Central memory CD8-positive, alpha-beta T cell (primary cell): ENCODE results near the gene SMAD2.
"Not testable (repeated sequence)": the region's sequence is repeated elsewhere in the genome, so short reads cannot be mapped to it uniquely, and the experiment has no call there.

Experiments
- ATAC-seq: fragments of 150-1000 bp; cut with Tn5 transposase; replicated peaks from 2 replicates; pipeline ENCODE4 v1.10.0; 2022; ENCODE audit warnings: mild to moderate bottlenecking, moderate FRiP score, moderate number of reproducible peaks; ENCODE audit not compliant: poor library complexity, severe bottlenecking; ENCODE audit errors: extremely low read depth
- DNase-seq, 2 donors: peaks; one replicate each; pipeline ENCODE4 v3.0.0; 2021; ENCODE audit warnings: low spot score in 2 of 2
- H3K27ac Mint-ChIP-seq: one replicate; pipeline ENCODE4 v1.8.0; 2022; ENCODE audit warnings: low read depth, mild to moderate bottlenecking, moderate library complexity, mixed read lengths
- H3K27me3 Mint-ChIP-seq: one replicate; pipeline ENCODE4 v1.8.0; 2022; ENCODE audit warnings: mixed read lengths
- H3K36me3 Mint-ChIP-seq: one replicate; pipeline ENCODE4 v1.8.0; 2022; ENCODE audit warnings: mild to moderate bottlenecking, moderate library complexity, mixed read lengths; ENCODE audit not compliant: insufficient read depth
- H3K4me1 Mint-ChIP-seq: one replicate; pipeline ENCODE4 v1.8.0; 2022; ENCODE audit warnings: mixed read lengths
- H3K4me3 Mint-ChIP-seq: one replicate; pipeline ENCODE4 v1.8.0; 2022; ENCODE audit warnings: mild to moderate bottlenecking, moderate library complexity, mixed read lengths
- H3K9me3 Mint-ChIP-seq: one replicate; pipeline ENCODE4 v1.8.0; 2022; ENCODE audit warnings: mixed read lengths

The SMAD2 gene

GRCh38 chr18:47930199-47930930, at the start of gene SMAD2:
TSS of gene SMAD2 (minus strand) at chr18:47930659. CDS start at chr18:47896756, 33,903 bp downstream.
- no peaks in the 10 kb centered on the region for H3K9me3 Mint-ChIP-seq
- H3K4me3 Mint-ChIP-seq = peak within 1 kb of the TSS; percentile 86
- ATAC-seq = peak; percentile 81
- no peaks in the 10 kb centered on the region for H3K27me3 Mint-ChIP-seq
- H3K36me3 Mint-ChIP-seq = peaks cover 14% of the 10 kb centered on the region
- H3K27ac Mint-ChIP-seq = peak within 1 kb of the TSS; percentile 84
- H3K4me1 Mint-ChIP-seq = peaks cover 49% of the 10 kb centered on the region
- DNase-seq = peak; percentile 55 to 57

- Mint-ChIP-seq H3K4me1 (no peaks in the 10 kb centered on the region), H3K4me3 (no peak overlapping the region), H3K27me3 (peaks cover 26% of the 10 kb centered on the region), H3K27ac (no peak overlapping the region), H3K9me3 (no peaks in the 10 kb centered on the region), H3K36me3 (no peaks in the 10 kb centered on the region)
- ATAC-seq (no peak), DNase-seq (no peak)
These were observed 49.2 kb upstream of the SMAD2 start for GRCh38 chr18:47979611-47980200.

GRCh38 chr18:47978603-47979002, 48.1 kb upstream of the SMAD2 start:
- Mint-ChIP-seq H3K4me1 (no peaks in the 10 kb centered on the region), H3K27ac (no peak overlapping the region), H3K36me3 (no peaks in the 10 kb centered on the region), H3K9me3 (no peaks in the 10 kb centered on the region), H3K27me3 (peaks cover 37% of the 10 kb centered on the region), H3K4me3 (no peak overlapping the region)
- DNase-seq (no peak), ATAC-seq (no peak)

DNA sequence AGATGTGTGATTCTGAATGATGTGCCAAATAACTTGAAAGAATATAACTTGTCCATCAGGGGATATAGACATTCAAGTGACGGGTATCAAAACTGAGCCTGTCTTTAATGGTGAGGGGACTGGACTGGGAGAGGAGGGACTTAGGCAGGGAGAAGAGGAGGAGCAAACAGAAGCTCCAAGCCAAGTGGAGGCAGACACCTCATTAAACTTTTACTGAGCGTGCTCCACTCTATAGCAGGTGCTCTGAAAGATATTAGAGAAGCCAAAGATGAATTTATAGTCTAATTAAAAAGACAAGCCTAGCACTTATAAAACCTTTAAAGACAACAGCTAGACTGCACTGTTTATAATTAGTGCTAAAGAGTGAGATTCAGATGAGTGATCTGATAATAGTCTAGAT, 47.7 kb upstream of the SMAD2 start:
- Mint-ChIP-seq H3K27me3 (peaks cover 41% of the 10 kb centered on the region), H3K36me3 (no peaks in the 10 kb centered on the region), H3K27ac (no peak overlapping the region), H3K4me3 (no peak overlapping the region), H3K4me1 (no peaks in the 10 kb centered on the region), H3K9me3 (no peaks in the 10 kb centered on the region)
- DNase-seq = no peak
- no peak for ATAC-seq

DNA sequence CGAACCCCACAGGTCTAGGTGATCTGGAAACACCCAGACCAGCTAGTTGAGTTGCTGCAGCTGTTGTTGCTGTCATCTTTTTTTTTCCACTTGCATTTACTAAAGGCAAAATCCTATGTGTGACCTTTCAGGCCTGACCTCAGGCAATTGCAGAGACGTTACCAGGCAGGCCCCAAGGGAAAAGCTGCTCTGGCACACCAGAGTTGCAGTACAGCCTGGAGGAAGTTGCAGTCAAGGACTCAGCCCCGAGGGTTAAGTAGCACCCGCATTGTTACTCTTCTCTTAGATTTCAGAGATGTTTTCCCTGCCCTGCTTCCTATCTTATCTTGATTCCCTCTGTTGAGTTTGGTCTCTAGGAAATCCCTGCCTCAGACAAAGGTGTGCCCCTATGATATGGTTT, 45.2 kb upstream of the SMAD2 start:
- no peaks in the 10 kb centered on the region for H3K9me3 Mint-ChIP-seq

GRCh38 chr18:47975105-47975504, 44.6 kb upstream of the SMAD2 start:
- no peak for ATAC-seq
- Mint-ChIP-seq H3K4me3 (no peak overlapping the region), H3K27me3 (peaks cover 69% of the 10 kb centered on the region), H3K36me3 (peaks cover 2% of the 10 kb centered on the region), H3K4me1 (no peaks in the 10 kb centered on the region), H3K9me3 (no peaks in the 10 kb centered on the region), H3K27ac (no peak overlapping the region)
- no peak for DNase-seq

More for the DNA sequence above, 45.2 kb upstream of the SMAD2 start:
- DNase-seq (no peak), ATAC-seq (no peak)
- Mint-ChIP-seq H3K27ac (no peak overlapping the region), H3K4me3 (no peak overlapping the region), H3K4me1 (no peaks in the 10 kb centered on the region), H3K27me3 (peaks cover 66% of the 10 kb centered on the region), H3K36me3 (peaks cover 2% of the 10 kb centered on the region)

DNA sequence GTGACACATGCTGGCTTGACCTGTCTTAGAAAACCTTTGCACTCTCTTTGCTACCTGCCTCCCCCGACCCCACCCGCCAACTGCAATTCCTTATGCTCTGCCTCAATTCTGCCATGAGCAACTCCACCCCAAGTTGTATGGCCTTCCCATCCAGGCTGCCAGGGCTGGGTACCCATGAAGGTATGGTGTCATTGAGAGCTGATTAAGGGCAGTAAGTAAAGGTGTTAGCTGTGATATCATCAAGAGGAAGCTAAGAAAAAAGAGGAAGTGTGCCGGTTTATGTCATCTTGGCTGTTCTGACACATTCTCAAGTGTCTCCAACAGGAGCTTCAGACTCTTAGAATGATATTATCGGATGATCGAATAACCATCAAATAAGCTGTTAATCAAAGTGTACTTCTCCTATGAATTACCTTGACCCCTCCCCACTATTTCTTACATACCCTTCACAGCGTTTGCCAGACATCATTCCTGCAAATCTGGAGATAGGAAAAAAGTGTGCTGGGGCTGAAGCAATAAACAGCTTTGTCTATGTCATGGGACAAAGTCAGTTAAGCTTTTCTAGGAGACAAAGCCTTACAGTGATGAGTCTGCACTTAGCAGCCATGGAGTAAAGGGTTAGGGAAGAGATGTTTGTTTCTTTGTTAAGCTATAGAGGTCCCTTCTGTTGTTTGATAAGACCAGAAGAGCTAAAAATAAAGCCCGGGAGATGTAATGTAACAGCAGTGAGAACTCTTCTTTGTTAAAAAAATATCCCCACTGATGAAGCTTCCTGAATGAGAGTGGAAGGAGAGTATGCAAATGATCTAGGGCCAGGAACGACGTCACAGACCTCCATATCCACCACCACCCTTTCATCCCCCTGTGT, 40.4 kb upstream of the SMAD2 start:
- H3K27ac Mint-ChIP-seq = no peak overlapping the region
- peaks cover 81% of the 10 kb centered on the region for H3K27me3 Mint-ChIP-seq
- H3K4me1 Mint-ChIP-seq = peaks cover 5% of the 10 kb centered on the region
- H3K9me3 Mint-ChIP-seq = no peaks in the 10 kb centered on the region
- no peak overlapping the region for H3K4me3 Mint-ChIP-seq
- ATAC-seq (no peak), DNase-seq (no peak)
- H3K36me3 Mint-ChIP-seq = peaks cover 2% of the 10 kb centered on the region

DNA sequence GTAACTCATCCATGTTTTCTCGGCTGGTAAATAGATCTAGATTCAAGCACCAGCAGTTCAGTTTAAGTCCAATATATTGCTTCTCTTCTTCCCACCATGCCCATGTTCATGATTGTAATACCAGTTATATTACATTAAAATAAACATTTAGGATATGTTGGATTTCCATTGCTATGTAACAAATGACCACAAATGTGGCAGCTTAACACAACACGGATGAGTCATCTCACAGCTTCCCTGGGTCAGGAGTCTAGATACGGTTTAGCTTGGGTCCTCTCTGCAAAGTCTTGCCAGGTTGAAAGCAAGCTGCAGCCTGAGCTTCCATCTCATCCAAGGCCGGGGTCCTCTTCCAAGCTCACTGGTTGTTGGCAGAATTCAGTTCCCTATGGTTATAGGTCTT, 39.4 kb upstream of the SMAD2 start:
- H3K27ac Mint-ChIP-seq = no peak overlapping the region
- H3K4me1 Mint-ChIP-seq = peaks cover 5% of the 10 kb centered on the region
- ATAC-seq (no peak), DNase-seq (no peak)
- H3K4me3 Mint-ChIP-seq = no peak overlapping the region
- H3K27me3 Mint-ChIP-seq = peaks cover 74% of the 10 kb centered on the region
- peaks cover 2% of the 10 kb centered on the region for H3K36me3 Mint-ChIP-seq
- H3K9me3 Mint-ChIP-seq = no peaks in the 10 kb centered on the region

DNA sequence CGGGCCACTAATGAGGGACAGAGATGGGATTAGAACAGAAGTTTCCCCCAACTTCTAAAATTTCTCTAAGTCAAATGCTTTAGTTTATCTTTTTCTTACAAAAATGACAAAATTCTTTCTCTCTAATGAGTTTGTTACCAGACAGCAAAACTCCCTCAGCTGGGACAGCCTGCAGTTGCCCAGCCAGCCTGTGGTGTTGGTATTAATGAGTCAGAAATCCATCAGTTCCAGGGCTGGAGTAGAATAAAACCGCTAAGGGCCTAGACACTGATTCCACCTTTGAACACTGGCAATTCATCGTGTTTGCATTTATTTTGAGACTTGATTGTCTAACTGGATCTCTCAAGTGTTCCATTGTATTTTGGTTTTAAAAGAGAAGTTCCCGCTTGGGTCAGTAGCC, 38.3 kb upstream of the SMAD2 start:
- ATAC-seq (no peak), DNase-seq (no peak)
- Mint-ChIP-seq H3K27me3 (peaks cover 63% of the 10 kb centered on the region), H3K27ac (no peak overlapping the region), H3K4me3 (no peak overlapping the region), H3K4me1 (peaks cover 5% of the 10 kb centered on the region), H3K9me3 (no peaks in the 10 kb centered on the region), H3K36me3 (peaks cover 2% of the 10 kb centered on the region)

GRCh38 chr18:47968006-47968676, 37.7 kb upstream of the SMAD2 start:
- DNase-seq = no peak

GRCh38 chr18:47964053-47964452, 33.6 kb upstream of the SMAD2 start:
- no peak for ATAC-seq
- Mint-ChIP-seq H3K4me3 (no peak overlapping the region), H3K27ac (no peak overlapping the region), H3K4me1 (peaks cover 5% of the 10 kb centered on the region), H3K27me3 (peaks cover 31% of the 10 kb centered on the region), H3K9me3 (peaks cover 18% of the 10 kb centered on the region), H3K36me3 (no peaks in the 10 kb centered on the region)
- no peak for DNase-seq

More at GRCh38 chr18:47968006-47968676, 37.7 kb upstream of the SMAD2 start:
- Mint-ChIP-seq H3K27ac (no peak overlapping the region), H3K27me3 (peaks cover 57% of the 10 kb centered on the region), H3K4me3 (no peak overlapping the region), H3K4me1 (peaks cover 5% of the 10 kb centered on the region), H3K9me3 (no peaks in the 10 kb centered on the region), H3K36me3 (peaks cover 2% of the 10 kb centered on the region)
- no peak for ATAC-seq

GRCh38 chr18:47961003-47961402, 30.5 kb upstream of the SMAD2 start:
- H3K4me1 Mint-ChIP-seq, H3K27ac Mint-ChIP-seq, H3K36me3 Mint-ChIP-seq, H3K4me3 Mint-ChIP-seq, ATAC-seq, DNase-seq: not testable (repeated sequence)
- Mint-ChIP-seq H3K27me3 (peaks cover 27% of the 10 kb centered on the region), H3K9me3 (peaks cover 18% of the 10 kb centered on the region)
